Ovary (tissue), 9 donors: ENCODE data around the gene FTO. TPM values are rescaled to one million over a fixed set of nuclear protein-coding genes. Genes with fewer than 3 reads are reported as not detected.

Experiments
- DNase-seq, 5 donors: peaks; one replicate each; pipeline ENCODE4 v3.0.0-alpha.2; 2019 to 2020
- H3K27ac ChIP-seq, 2 donors: fragments of 200-600 bp; one replicate each; pipeline versions ENCODE4 v1.5.1 to v1.8.0; 2019 to 2022
- H3K27me3 ChIP-seq: fragments of 200-600 bp; one replicate; pipeline ENCODE4 v1.8.0; 2022
- H3K36me3 ChIP-seq: fragments of 200-600 bp; sonication (generic); one replicate; pipeline ENCODE4 v1.5.1; 2019
- H3K4me1 ChIP-seq: one replicate; pipeline ENCODE4 v1.8.1; 2013; ENCODE audit warnings: mild to moderate bottlenecking, moderate library complexity; ENCODE audit not compliant: insufficient read depth
- H3K4me3 ChIP-seq: fragments of 200-600 bp; sonication (generic); one replicate; pipeline ENCODE4 v1.5.1; 2017
- H3K9me3 ChIP-seq, 2 donors: fragments of 200-600 bp in 1 of 2; sonication (generic) in 1 of 2; one replicate each; pipeline versions ENCODE4 v1.5.1 to v1.8.1; 2013 to 2019; ENCODE audit warnings: mild to moderate bottlenecking in 1 of 2, moderate library complexity in 1 of 2
- CTCF ChIP-seq, 3 donors: fragments of 450-650 bp in 2 of 3; fragments of 200-600 bp in 1 of 3; IDR thresholded peaks; one replicate each; pipeline versions ENCODE4 v1.5.1 to v1.8.0; 2016 to 2022; ENCODE audit warnings: antibody characterized with exemption in 3 of 3, mild to moderate bottlenecking in 1 of 3
- EP300 ChIP-seq: sonication (generic); formaldehyde crosslinking; IDR thresholded peaks from one replicate; pipeline ENCODE4 v1.6.1; 2017; ENCODE audit warnings: antibody characterized with exemption
- POLR2A ChIP-seq: fragments of 450-650 bp; IDR thresholded peaks from one replicate; pipeline ENCODE4 v1.6.1; 2017; ENCODE audit warnings: antibody characterized with exemption, mild to moderate bottlenecking, moderate library complexity
- WGBS, 3 donors: extraction: QIAGEN DNeasy Blood & Tissue Kit in 1 of 3; methylation state at CpG; one replicate each; pipeline versions ENCODE4 v1.1.5 to v1.1.7; 2013 to 2017; 5-methylcytosine and 5-hydroxymethylcytosine counted together
- intact Hi-C, 4 donors: fragments of 100-400 bp; cut with DNase I; formaldehyde crosslinking; loops; one replicate each; pipeline versions ENCODE4 v1.11.0 to v1.15.1; 2022 to 2023
- polyA plus RNA-seq, 2 donors: library from polyadenylated mRNA; stranded (reverse); fragments of 200-250 nt in 1 of 2; fragments of 350-450 nt in 1 of 2; fragmentation: Illumina TruSeq in 1 of 2; extraction: RNeasy Lipid Tissue Mini Kit (QIAGEN cat#74804) in 1 of 2; gene quantifications; one replicate each; pipeline ENCODE4 v1.2.3, GENCODE V29; 2013 to 2014
- total RNA-seq, 7 donors: library from RNA; depleted of rRNA in 2 of 7; stranded (reverse); fragments of >200 nt in 2 of 7; fragmentation: NEBNext Ultra II Directional in 3 of 7; extraction: Animal tissue kit (Norgen Biotek cat#: 25700) in 3 of 7; gene quantifications; one replicate each; pipeline versions ENCODE4 v1.1.0 to v1.2.4, GENCODE V29; 2016 to 2023
- donor health status: DM: no; HTN: no; CAD: no; lungs with moderate emphysema.
- donor health status: DM: no; HTN: no; CAD: no.
- donor health status: Bipolar disorder and iron deficiency.
- donor health status: DM: yes; HTN: yes; CAD: no.
- donor health status: DM: no; HTN: no; CAD: no.
- donor health status: DM: yes; HTN: yes; CAD: no.

Gene FTO
- total and polyA plus RNA-seq, 9 donors, result 43.6 to 128 (median 91.4) TPM

GRCh38 chr16:53769787-53770186 lies 65.8 kb downstream of the FTO start:
- intact Hi-C loops, result no loop called here
- Histone ChIP-seq H3K9me3 (no peaks in the 10 kb centered on the region), H3K4me1 (peaks cover 9% of the 10 kb centered on the region), H3K27me3 (no peaks in the 10 kb centered on the region), H3K36me3 (no peaks in the 10 kb centered on the region), H3K4me3 (no peak overlapping the region), H3K27ac (no peak overlapping the region)
- TF ChIP-seq POLR2A (no peak), EP300 (no peak), CTCF (IDR thresholded peaks at IDR 0.05) (no peak)
- DNase-seq, result no peak

GRCh38 chr16:53770641-53771040 lies 66.7 kb downstream of the FTO start:
- Histone ChIP-seq H3K27ac (no peak overlapping the region), H3K9me3 (no peaks in the 10 kb centered on the region), H3K4me3 (no peak overlapping the region), H3K36me3 (no peaks in the 10 kb centered on the region), H3K27me3 (no peaks in the 10 kb centered on the region), H3K4me1 (peaks cover 9% of the 10 kb centered on the region)
- TF ChIP-seq CTCF (IDR thresholded peaks at IDR 0.05) (no peak), EP300 (no peak), POLR2A (no peak)
- intact Hi-C loops, result no loop called here
- no peak for DNase-seq
- WGBS, 3 donors, result 38 to 57% (median 54%) methylated on average over 4 of the region's 4 CpGs

DNA sequence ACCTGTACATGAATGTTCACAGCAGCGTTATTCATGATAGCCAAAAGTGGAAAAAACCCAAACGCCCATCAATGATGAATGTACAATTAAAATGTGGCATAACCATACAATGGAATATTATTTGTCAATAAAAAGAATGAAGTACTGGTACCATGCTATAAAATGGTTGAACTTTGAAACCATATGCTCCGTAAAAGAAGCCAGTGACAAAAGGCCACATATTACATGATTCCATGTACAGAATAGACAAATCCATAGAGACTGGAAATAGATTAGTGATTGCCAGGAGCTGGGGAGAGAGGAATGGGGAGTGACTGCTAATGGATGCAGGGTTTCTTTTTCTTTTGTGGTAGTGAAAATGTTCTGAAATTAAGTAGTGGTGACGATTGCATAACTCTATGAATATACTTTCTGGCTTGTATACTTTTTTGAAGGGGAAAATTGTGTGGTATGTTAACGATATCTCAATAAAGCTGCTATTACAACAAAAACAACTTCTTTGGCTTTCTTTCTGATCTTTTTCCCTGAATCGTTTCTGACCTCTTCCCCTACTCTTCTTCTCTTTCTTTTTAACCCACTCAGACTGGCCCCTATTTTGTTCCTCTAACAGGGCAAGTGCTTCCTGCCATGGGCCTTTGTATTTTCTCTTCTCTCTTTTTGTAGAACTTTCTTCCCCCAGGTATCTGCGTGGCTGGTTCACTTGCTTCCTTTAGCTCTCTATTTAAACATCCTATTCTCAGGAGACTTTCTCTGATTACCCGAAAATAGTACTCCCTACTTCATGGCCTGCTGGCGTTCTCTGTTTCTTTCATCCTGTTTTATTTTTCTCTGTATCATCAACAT lies 67.9 kb downstream of the FTO start:
- H3K27ac ChIP-seq, result no peak overlapping the region
- no peak overlapping the region for H3K4me3 ChIP-seq
- no peaks in the 10 kb centered on the region for H3K36me3 ChIP-seq
- H3K4me1 ChIP-seq, result peaks cover 9% of the 10 kb centered on the region
- H3K9me3 ChIP-seq, result no peaks in the 10 kb centered on the region
- no peak for DNase-seq
- intact Hi-C loops, result no loop called here
- H3K27me3 ChIP-seq, result no peaks in the 10 kb centered on the region
- TF ChIP-seq POLR2A (no peak), CTCF (IDR thresholded peaks at IDR 0.05) (no peak), EP300 (no peak)
- 56 to 75% (median 73%) methylated on average over 9 of the region's 9 CpGs for WGBS, 3 donors

DNA sequence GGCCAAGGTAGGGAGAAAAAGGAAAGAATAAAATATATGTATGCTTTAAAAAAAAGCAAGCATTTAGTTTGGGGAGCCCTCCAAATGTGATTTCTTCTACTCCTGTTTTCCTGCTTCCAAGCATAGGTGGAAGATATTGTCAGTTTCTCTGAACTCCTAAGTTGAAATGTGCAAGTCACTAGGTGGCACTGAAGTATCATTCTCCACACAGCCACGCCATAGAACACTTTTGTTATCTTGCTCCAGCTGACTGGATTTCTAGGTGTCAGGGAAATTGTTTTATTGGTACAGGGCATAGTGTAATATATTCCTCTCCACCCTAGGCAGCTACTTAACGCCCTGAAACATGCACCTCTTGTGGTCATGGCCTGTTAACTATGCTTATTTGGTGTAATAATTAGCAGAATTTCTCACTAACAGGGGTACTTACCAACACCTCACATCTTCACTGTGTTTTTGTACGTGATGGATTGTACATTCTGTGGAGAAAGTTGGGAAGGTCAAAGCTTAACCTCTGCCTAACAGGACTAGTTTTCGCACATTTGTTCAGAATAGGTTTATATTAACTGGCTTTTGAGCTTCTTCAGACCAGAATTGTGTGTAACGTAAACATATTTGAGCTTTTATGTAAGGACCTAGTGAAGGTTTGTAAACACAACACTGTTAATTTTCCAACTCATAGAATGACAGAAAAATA lies 69.3 kb downstream of the FTO start:
- Histone ChIP-seq H3K4me1 (peaks cover 7% of the 10 kb centered on the region), H3K36me3 (no peaks in the 10 kb centered on the region), H3K27ac (no peak overlapping the region), H3K9me3 (no peaks in the 10 kb centered on the region), H3K4me3 (no peak overlapping the region), H3K27me3 (no peaks in the 10 kb centered on the region)
- TF ChIP-seq CTCF (IDR thresholded peaks at IDR 0.05) (peak in 1 of 3 donors; percentile 17), POLR2A (no peak)
- intact Hi-C loops, result no loop called here
- WGBS, 3 donors, result 48 to 55% (median 50%) methylated on average over 5 of the region's 5 CpGs
- no peak for DNase-seq
